ENCODE data around the gene B3GALT5. TPM values are rescaled to one million over a fixed set of nuclear protein-coding genes. Genes with fewer than 3 reads are reported as not detected.

The B3GALT5 gene
- total and polyA plus RNA-seq, 3 donors from 2014 or later: 1.0 to 2.8 (median 2.7) TPM

GRCh38 chr21:39669976-39670661 lies 57.4 kb downstream of the B3GALT5 start:
- TF ChIP-seq POLR2A (IDR thresholded peaks at IDR 0.05) (no peak), CTCF (IDR thresholded peaks at IDR 0.05) (no peak)
- Histone ChIP-seq H3K36me3 (ENCODE audit: low read depth, missing control alignments) (no peaks in the 10 kb centered on the region), H3K4me1 (no peaks in the 10 kb centered on the region), H3K9me3 (no peaks in the 10 kb centered on the region), H3K27me3 (no peaks in the 10 kb centered on the region), H3K4me3 (no peak overlapping the region), H3K27ac (no peak overlapping the region)
- no peak for DNase-seq
- intact Hi-C loops (cut with DNase I; ENCODE audit: low total_unique reads): no loop called here
- 72 to 81% methylated on average over 8 of the region's 8 CpGs for WGBS, 2 donors

GRCh38 chr21:39670701-39671100 lies 58.0 kb downstream of the B3GALT5 start:
- Histone ChIP-seq H3K27ac (no peak overlapping the region), H3K9me3 (no peaks in the 10 kb centered on the region), H3K27me3 (no peaks in the 10 kb centered on the region), H3K36me3 (ENCODE audit: low read depth, missing control alignments) (no peaks in the 10 kb centered on the region), H3K4me3 (no peak overlapping the region), H3K4me1 (no peaks in the 10 kb centered on the region)
- WGBS, 2 donors: 45 to 57% methylated on average over 2 of the region's 2 CpGs
- intact Hi-C loops (cut with DNase I; ENCODE audit: low total_unique reads): no loop called here
- TF ChIP-seq POLR2A (IDR thresholded peaks at IDR 0.05): no peak
- no peak for TF ChIP-seq CTCF (IDR thresholded peaks at IDR 0.05)
- DNase-seq: no peak

- H3K4me1 ChIP-seq: no peaks in the 10 kb centered on the region
- no peaks in the 10 kb centered on the region for H3K36me3 ChIP-seq (ENCODE audit: low read depth, missing control alignments)
- H3K4me3 ChIP-seq: no peak overlapping the region
- 91 to 96% methylated on average over 8 of the region's 8 CpGs for WGBS, 2 donors
- TF ChIP-seq CTCF (IDR thresholded peaks at IDR 0.05) (no peak), POLR2A (IDR thresholded peaks at IDR 0.05) (no peak)
- intact Hi-C loops (cut with DNase I; ENCODE audit: low total_unique reads): no loop called here
- H3K27me3 ChIP-seq: no peaks in the 10 kb centered on the region
- no peak overlapping the region for H3K27ac ChIP-seq
- no peak for DNase-seq
- H3K9me3 ChIP-seq: no peaks in the 10 kb centered on the region
Observed at GRCh38 chr21:39671986-39672385, 59.2 kb downstream of the B3GALT5 start.

- no peak for DNase-seq
- no peaks in the 10 kb centered on the region for H3K27me3 ChIP-seq
- no peak overlapping the region for H3K4me3 ChIP-seq
- no peak for TF ChIP-seq POLR2A (IDR thresholded peaks at IDR 0.05)
- no peak for TF ChIP-seq CTCF (IDR thresholded peaks at IDR 0.05)
- WGBS, 2 donors: 84 to 85% methylated on average over 8 to 9 of the region's 9 CpGs
- H3K9me3 ChIP-seq: no peaks in the 10 kb centered on the region
- intact Hi-C loops (cut with DNase I; ENCODE audit: low total_unique reads): no loop called here
- H3K4me1 ChIP-seq: no peaks in the 10 kb centered on the region
- no peaks in the 10 kb centered on the region for H3K36me3 ChIP-seq (ENCODE audit: low read depth, missing control alignments)
- no peak overlapping the region for H3K27ac ChIP-seq
Observed at GRCh38 chr21:39673163-39673562, 60.4 kb downstream of the B3GALT5 start.

GRCh38 chr21:39673736-39674135 lies 61.0 kb downstream of the B3GALT5 start:
- Histone ChIP-seq H3K9me3 (no peaks in the 10 kb centered on the region), H3K36me3 (ENCODE audit: low read depth, missing control alignments) (no peaks in the 10 kb centered on the region), H3K27ac (no peak overlapping the region), H3K27me3 (no peaks in the 10 kb centered on the region), H3K4me3 (no peak overlapping the region), H3K4me1 (no peaks in the 10 kb centered on the region)
- DNase-seq: no peak
- TF ChIP-seq CTCF (IDR thresholded peaks at IDR 0.05): no peak
- TF ChIP-seq POLR2A (IDR thresholded peaks at IDR 0.05): no peak
- intact Hi-C loops (cut with DNase I; ENCODE audit: low total_unique reads): no loop called here
- 76 to 86% methylated on average over 7 to 11 of the region's 11 CpGs for WGBS, 2 donors

Data from testis (tissue), 3 donors.